Suprapubic skin (tissue), 4 donors: ENCODE data around the gene HMHB1.

ENCODE experiments used
- EP300 ChIP-seq: sonication (generic); formaldehyde crosslinking; IDR thresholded peaks from one replicate; pipeline ENCODE4 v1.6.1; 2017; ENCODE audit warnings: antibody characterized with exemption
- POLR2A ChIP-seq, 2 donors: fragments of 450-650 bp; IDR thresholded peaks; one replicate each; pipeline ENCODE4 v1.6.1; 2017; ENCODE audit warnings: antibody characterized with exemption in 2 of 2, mild to moderate bottlenecking in 2 of 2, moderate library complexity in 2 of 2
- POLR2AphosphoS5 ChIP-seq, 3 donors: sonication (generic); formaldehyde crosslinking; IDR thresholded peaks; one replicate each; pipeline ENCODE4 v1.6.1; 2017; ENCODE audit warnings: antibody characterized with exemption in 3 of 3
- TF ChIP-seq, protein P1 (sequence below), 2 donors: fragments of 200-600 bp in 1 of 2; fragments of 450-650 bp in 1 of 2; sonication (generic) in 1 of 2; IDR thresholded peaks; one replicate each; pipeline ENCODE4 v1.5.1; 2016 to 2019; ENCODE audit warnings: antibody characterized with exemption in 2 of 2, mild to moderate bottlenecking in 1 of 2, moderate library complexity in 1 of 2

DNA sequence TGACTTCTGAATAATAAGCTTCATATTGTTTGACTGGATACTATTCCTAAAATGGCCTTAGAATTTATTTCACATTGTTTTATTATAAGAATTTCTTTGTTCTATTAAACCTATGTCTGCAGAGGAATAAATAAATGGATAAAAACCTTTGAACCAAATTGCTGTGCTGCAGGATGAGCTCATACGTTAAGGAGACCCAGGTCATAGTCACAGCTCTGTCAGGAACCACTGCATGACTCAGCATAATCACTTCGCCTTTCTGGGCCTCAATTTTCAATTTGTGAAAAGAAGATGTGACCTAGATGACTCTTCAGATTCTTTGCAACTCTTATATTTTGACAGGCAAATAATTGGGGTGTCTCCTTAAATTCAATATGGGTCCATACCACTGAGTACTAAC lies 36.7 kb upstream of the HMHB1 start:
- TF ChIP-seq, protein P1, sequence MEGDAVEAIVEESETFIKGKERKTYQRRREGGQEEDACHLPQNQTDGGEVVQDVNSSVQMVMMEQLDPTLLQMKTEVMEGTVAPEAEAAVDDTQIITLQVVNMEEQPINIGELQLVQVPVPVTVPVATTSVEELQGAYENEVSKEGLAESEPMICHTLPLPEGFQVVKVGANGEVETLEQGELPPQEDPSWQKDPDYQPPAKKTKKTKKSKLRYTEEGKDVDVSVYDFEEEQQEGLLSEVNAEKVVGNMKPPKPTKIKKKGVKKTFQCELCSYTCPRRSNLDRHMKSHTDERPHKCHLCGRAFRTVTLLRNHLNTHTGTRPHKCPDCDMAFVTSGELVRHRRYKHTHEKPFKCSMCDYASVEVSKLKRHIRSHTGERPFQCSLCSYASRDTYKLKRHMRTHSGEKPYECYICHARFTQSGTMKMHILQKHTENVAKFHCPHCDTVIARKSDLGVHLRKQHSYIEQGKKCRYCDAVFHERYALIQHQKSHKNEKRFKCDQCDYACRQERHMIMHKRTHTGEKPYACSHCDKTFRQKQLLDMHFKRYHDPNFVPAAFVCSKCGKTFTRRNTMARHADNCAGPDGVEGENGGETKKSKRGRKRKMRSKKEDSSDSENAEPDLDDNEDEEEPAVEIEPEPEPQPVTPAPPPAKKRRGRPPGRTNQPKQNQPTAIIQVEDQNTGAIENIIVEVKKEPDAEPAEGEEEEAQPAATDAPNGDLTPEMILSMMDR (IDR thresholded peaks at IDR 0.05): no peak
- TF ChIP-seq POLR2A (IDR thresholded peaks at IDR 0.05) (no peak), POLR2AphosphoS5 (IDR thresholded peaks at IDR 0.05) (no peak), EP300 (no peak)
